Activated naive CD8-positive, alpha-beta T cell (primary cell): ENCODE results near the gene NFATC2.
A peak's percentile ranks its signal among the peaks of the same experiment; 100 is the strongest.
"Not testable (repeated sequence)": the region's sequence is repeated elsewhere in the genome, so short reads cannot be mapped to it uniquely, and the experiment has no call there.

Experiments used
- H3K27ac Mint-ChIP-seq: one replicate; pipeline ENCODE4 v1.8.0; 2021; ENCODE audit warnings: mixed read lengths
- H3K27me3 Mint-ChIP-seq: one replicate; pipeline ENCODE4 v1.8.0; 2021; ENCODE audit warnings: mixed read lengths
- H3K36me3 Mint-ChIP-seq: one replicate; pipeline ENCODE4 v1.8.0; 2021; ENCODE audit warnings: mixed read lengths
- H3K4me1 Mint-ChIP-seq: one replicate; pipeline ENCODE4 v1.8.0; 2021; ENCODE audit warnings: low read depth, mixed read lengths
- H3K4me3 Mint-ChIP-seq: one replicate; pipeline ENCODE4 v1.8.0; 2021; ENCODE audit warnings: mild to moderate bottlenecking, mixed read lengths
- H3K9me3 Mint-ChIP-seq: one replicate; pipeline ENCODE4 v1.8.0; 2021; ENCODE audit warnings: low read depth, mixed read lengths

Gene NFATC2

DNA sequence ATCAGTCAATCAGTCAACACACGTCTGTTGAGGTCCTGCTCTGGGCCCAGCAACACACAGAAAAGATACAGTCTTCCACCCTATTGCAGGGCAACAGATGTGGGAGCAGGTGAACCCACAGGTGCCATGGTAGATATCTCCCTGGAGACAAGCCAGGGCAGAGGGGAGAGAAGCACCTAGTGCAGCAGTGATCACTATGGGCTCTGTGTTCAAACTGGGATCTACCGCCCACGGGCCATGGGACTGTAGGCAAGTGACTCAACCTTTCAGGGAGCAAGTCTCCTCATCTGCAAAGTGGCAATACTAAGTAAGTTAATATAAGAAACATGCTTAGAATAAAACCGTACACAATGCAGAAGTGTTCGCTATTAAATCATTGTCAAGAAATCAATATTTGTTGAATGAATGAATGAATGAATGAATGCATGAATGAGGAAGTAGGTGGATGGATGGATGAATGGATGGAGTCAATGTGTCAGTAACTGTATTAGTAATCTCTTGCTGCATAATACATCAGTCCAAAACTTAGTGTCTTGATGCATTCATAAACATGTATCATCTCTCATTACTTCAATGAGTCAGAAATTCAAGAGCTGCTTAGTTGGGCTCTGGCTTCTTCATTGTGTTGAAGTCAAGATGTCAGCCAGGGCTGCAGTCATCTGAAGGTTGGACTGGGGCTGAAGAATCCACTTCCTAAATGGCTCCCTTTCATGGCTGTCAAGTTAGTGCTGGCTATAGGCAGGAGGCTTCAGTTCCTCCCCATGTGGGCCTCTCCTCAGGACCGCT is 31.9 kb upstream of the NFATC2 start:
- H3K4me1 Mint-ChIP-seq = no peaks in the 10 kb centered on the region
- H3K4me3 Mint-ChIP-seq = no peak overlapping the region
- H3K9me3 Mint-ChIP-seq = no peaks in the 10 kb centered on the region
- no peak overlapping the region for H3K27ac Mint-ChIP-seq
- no peaks in the 10 kb centered on the region for H3K27me3 Mint-ChIP-seq
- H3K36me3 Mint-ChIP-seq = no peaks in the 10 kb centered on the region

DNA sequence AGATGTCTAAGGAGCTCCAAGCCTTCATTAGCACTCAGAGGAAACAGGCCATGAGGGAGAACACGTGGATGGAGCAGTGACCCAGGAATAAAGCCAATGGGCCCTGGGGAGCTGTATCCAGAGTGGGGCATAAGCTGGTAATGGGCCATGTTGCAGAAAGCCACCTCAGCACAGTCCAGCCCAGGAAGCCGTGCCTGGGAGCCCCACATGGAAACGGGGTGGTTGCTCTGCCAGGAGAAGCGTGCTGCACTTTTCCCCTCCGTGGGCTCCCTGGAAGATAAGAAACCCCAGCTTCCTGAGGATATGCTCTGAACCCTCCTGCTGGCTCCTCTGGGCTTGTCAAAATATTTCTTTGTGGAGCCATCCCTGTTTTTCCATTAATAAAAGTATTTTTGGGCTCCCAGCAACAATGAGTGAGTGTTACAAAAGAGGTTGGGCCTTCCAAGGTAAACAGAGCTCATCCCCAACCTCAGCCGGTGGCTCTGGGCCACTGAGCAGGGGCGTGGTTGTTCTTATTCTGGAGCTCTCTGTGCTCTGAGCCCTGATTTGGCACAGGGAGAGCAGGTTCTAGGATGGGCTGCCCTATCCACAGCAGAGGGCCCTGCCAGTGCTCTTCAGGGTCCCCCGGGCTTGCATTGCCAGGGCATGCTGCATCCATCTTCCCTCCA is 31.2 kb upstream of the NFATC2 start:
- H3K27me3 Mint-ChIP-seq = no peaks in the 10 kb centered on the region
- H3K27ac Mint-ChIP-seq = no peak overlapping the region
- no peaks in the 10 kb centered on the region for H3K9me3 Mint-ChIP-seq
- no peaks in the 10 kb centered on the region for H3K36me3 Mint-ChIP-seq
- no peak overlapping the region for H3K4me3 Mint-ChIP-seq
- H3K4me1 Mint-ChIP-seq = no peaks in the 10 kb centered on the region

DNA sequence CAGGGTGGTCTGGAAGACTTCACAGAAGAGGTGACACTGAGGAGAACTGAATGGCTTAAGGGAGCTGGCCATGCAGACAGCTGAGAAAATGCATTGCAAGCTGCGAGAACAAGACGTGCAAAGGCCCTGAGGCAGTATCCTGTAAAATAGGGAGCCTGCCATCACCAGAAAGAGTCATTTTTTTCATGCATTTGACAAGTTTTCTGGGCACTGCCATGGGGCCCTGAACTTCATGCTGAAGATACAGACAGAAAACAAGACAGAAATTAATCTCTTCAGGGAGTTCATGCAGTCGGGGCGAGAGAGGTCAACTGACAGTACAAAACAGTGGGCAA is 28.9 kb upstream of the NFATC2 start:
- H3K4me3 Mint-ChIP-seq = no peak overlapping the region
- no peaks in the 10 kb centered on the region for H3K27me3 Mint-ChIP-seq
- H3K36me3 Mint-ChIP-seq = no peaks in the 10 kb centered on the region
- H3K4me1 Mint-ChIP-seq = no peaks in the 10 kb centered on the region
- H3K27ac Mint-ChIP-seq = no peak overlapping the region
- H3K9me3 Mint-ChIP-seq = no peaks in the 10 kb centered on the region

DNA sequence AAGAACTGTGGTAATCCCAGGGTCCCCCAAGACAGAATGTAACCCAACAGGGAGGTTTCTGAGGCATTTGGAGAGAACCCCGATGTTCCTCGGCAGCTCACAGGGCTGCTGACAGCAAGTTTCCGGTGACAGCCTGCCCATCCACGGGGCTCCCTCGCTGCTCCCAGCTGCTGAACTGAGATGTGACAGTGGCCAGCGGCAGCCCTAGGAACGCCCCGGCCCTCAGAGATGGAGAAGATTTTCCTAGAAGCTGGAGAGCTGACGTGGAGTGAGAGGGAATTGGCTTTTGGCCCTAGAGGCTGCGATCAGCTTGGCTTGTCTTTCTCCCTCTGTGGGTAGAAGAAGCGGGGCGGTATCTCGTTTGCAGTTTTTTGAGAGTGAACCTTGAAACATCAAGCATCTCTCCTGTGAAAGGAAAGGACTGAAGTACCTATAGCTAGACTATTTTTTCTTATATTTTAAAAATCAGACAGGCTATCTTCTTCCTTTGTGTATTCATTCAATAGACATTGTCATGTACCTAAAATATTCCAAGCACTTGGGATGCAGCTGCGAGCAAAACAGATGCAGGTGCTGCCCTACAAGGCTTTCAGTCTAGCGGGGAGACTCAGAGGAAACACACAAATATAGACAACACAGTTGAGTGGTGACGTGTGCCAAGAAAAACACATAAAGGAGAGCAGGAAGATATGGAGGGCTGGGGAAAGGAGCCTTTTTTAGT is 28.4 kb upstream of the NFATC2 start:
- H3K4me1 Mint-ChIP-seq = no peaks in the 10 kb centered on the region
- no peaks in the 10 kb centered on the region for H3K9me3 Mint-ChIP-seq
- no peak overlapping the region for H3K4me3 Mint-ChIP-seq
- no peaks in the 10 kb centered on the region for H3K27me3 Mint-ChIP-seq
- no peak overlapping the region for H3K27ac Mint-ChIP-seq
- no peaks in the 10 kb centered on the region for H3K36me3 Mint-ChIP-seq

- Mint-ChIP-seq H3K27me3 (no peaks in the 10 kb centered on the region), H3K4me1 (no peaks in the 10 kb centered on the region), H3K36me3 (no peaks in the 10 kb centered on the region), H3K27ac (no peak overlapping the region), H3K9me3 (no peaks in the 10 kb centered on the region), H3K4me3 (no peak overlapping the region)
These were observed 27.6 kb upstream of the NFATC2 start for GRCh38 chr20:51569815-51570738.

- H3K27me3 Mint-ChIP-seq, H3K4me1 Mint-ChIP-seq, H3K36me3 Mint-ChIP-seq, H3K27ac Mint-ChIP-seq, H3K9me3 Mint-ChIP-seq, H3K4me3 Mint-ChIP-seq: not testable (repeated sequence)
These were observed 26.0 kb upstream of the NFATC2 start for GRCh38 chr20:51568533-51568932.

GRCh38 chr20:51567622-51568021 is 25.1 kb upstream of the NFATC2 start:
- Mint-ChIP-seq H3K36me3 (no peaks in the 10 kb centered on the region), H3K27me3 (no peaks in the 10 kb centered on the region), H3K4me1 (peaks cover 8% of the 10 kb centered on the region), H3K4me3 (no peak overlapping the region), H3K27ac (no peak overlapping the region), H3K9me3 (no peaks in the 10 kb centered on the region)

DNA sequence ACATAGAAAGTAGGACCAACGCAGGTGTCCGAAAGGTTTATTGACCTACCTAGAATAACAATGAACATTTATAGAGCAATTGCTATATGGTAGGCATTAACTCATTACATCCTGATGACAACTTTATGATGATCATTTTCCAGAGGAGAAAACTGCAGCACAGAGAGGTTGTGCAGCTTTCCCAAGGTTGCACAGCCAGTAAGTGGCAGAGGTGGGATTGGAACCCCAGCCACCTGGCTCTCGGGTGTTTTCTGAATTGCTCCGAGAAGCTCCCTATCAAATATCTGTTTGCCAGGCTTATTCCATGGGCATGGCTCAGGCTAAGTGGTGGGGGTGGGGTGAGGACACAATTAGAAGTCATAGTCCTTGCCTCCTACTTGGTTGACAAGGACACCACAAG is 24.1 kb upstream of the NFATC2 start:
- Mint-ChIP-seq H3K36me3 (no peaks in the 10 kb centered on the region), H3K4me3 (no peak overlapping the region), H3K4me1 (peaks cover 11% of the 10 kb centered on the region), H3K9me3 (no peaks in the 10 kb centered on the region), H3K27me3 (peaks cover 2% of the 10 kb centered on the region), H3K27ac (no peak overlapping the region)

DNA sequence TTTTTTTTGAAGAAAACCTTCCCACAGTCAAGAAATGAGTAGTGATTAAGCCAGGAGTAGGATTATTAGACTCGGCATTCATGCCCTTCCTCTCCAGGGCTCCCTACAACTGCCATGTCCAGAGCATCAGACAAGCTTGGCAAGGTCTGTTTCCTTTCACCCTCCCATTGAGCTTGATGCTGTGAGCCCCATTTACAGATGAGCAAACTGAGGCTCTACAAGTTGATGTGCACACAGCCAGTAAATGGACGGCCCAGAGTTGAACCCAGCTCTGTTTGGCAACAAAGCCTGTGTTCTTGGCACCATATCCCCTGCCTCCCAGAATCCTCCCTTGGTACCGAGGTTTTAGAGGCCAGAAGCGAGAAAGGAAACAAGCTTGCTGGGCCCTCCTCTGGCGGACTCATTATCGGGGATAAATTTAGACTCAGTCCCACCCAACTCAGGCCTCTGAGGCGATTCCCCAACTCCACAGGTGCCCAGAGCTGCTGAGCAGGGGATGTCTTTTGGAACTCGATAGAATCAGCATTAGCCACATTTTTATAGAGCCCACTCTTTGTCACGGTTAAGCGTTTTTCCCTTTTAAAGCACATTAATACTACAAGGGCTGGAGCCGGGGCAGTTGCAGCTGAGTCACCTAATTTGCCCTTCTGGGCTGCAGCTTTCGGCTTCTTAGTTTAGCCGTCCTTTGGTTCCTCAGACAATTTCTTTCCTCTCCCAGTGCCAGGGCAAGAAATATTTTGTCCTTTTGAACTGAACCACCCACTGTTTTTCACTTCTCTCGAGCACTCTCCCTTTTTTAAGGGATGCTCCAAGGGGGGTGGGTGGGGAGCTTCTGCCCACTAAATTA is 23.0 kb upstream of the NFATC2 start:
- H3K27me3 Mint-ChIP-seq = peaks cover 11% of the 10 kb centered on the region
- H3K36me3 Mint-ChIP-seq = no peaks in the 10 kb centered on the region

GRCh38 chr20:51563486-51564332 is 21.2 kb upstream of the NFATC2 start:
- peak overlapping the region; percentile 75 for H3K4me3 Mint-ChIP-seq

More for the DNA sequence above, 23.0 kb upstream of the NFATC2 start:
- H3K9me3 Mint-ChIP-seq = no peaks in the 10 kb centered on the region
- H3K27ac Mint-ChIP-seq = no peak overlapping the region
- H3K4me1 Mint-ChIP-seq = peaks cover 20% of the 10 kb centered on the region
- H3K4me3 Mint-ChIP-seq = no peak overlapping the region

DNA sequence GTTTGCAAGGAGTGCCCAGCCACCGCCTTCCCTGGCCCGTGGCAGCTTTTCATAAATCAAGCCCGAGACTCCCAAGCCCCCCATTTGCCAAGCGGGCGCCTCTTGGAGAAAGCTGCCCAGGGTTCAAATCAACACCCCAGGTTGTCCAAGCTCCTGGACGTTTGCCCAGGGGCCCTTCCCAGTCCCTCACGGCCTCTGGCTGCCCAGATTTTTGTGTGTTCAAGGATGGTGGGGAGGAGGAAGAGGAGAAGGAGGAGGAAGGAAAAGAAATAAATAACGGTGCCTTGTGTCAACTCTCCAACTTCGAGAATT is 20.6 kb upstream of the NFATC2 start:
- Mint-ChIP-seq H3K4me3 (peak overlapping the region; percentile 75), H3K9me3 (no peaks in the 10 kb centered on the region), H3K4me1 (peaks cover 23% of the 10 kb centered on the region), H3K36me3 (no peaks in the 10 kb centered on the region), H3K27ac (no peak overlapping the region), H3K27me3 (peaks cover 25% of the 10 kb centered on the region)

More at GRCh38 chr20:51563486-51564332, 21.2 kb upstream of the NFATC2 start:
- Mint-ChIP-seq H3K27ac (no peak overlapping the region), H3K36me3 (no peaks in the 10 kb centered on the region), H3K9me3 (no peaks in the 10 kb centered on the region), H3K4me1 (peaks cover 23% of the 10 kb centered on the region), H3K27me3 (peaks cover 25% of the 10 kb centered on the region)

DNA sequence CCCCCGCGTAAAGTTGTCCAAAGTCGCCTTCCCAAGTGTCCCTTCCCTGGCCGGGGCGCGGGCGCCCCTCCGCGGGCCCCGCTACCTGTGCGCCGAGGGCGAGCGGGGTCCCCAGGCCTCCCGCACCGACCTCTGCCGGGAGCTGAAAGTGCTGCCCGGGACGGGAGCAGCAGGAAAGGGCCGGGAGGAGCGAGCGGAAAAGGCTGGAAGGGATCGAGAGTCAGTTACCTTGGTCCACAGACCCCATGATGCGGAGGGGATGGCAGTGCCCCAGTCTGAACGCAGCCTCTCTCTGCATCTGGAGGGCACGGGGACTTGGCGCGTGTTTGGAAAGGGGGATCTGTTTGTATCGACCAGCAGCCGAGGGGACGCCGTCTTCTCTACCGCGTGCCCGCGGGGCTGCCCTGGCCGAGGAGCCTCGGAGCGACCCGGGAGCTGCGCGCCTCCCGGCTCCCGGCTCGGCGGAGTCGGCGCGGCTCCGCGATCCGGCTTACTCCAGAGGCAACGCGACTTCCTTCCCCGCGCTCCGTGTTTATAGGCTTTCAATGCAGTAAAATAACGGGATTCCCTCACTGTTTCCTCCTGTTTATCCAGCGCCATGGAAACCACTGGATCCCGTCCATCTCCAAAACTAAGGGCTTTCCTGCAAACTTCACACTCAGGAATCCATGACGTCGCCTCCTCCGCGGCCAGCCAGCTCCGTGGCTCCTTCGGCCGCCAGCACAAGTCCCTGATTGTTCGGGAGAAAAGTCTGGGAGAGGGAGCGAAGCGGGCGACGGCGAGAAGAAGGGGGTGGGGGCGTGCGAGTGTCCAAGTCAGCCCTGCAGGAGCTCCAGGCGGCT is 20.0 kb upstream of the NFATC2 start:
- no peak overlapping the region for H3K27ac Mint-ChIP-seq
- no peaks in the 10 kb centered on the region for H3K9me3 Mint-ChIP-seq

GRCh38 chr20:51562027-51562331 is 19.5 kb upstream of the NFATC2 start:
- Mint-ChIP-seq H3K9me3 (no peaks in the 10 kb centered on the region), H3K27me3 (peaks cover 29% of the 10 kb centered on the region), H3K4me3 (peak overlapping the region; percentile 82)

More for the DNA sequence above, 20.0 kb upstream of the NFATC2 start:
- Mint-ChIP-seq H3K36me3 (no peaks in the 10 kb centered on the region), H3K4me3 (peak overlapping the region; percentile 76), H3K27me3 (peaks cover 25% of the 10 kb centered on the region), H3K4me1 (peaks cover 23% of the 10 kb centered on the region)

More at GRCh38 chr20:51562027-51562331, 19.5 kb upstream of the NFATC2 start:
- H3K27ac Mint-ChIP-seq = no peak overlapping the region
- no peaks in the 10 kb centered on the region for H3K36me3 Mint-ChIP-seq
- H3K4me1 Mint-ChIP-seq = peaks cover 23% of the 10 kb centered on the region
